Mesothelial cell of epicardium (in vitro differentiated cells): ENCODE measurements around the gene PRKCA. TPM values are rescaled to one million over a fixed set of nuclear protein-coding genes. Genes with fewer than 3 reads are reported as not detected.

ENCODE experiments used
- DNase-seq, 2 experiments: peaks; one replicate each; pipeline ENCODE4 v3.0.0; 2021; ENCODE audit warnings: low spot score in 2 of 2; ENCODE audit not compliant: unreplicated experiment in 2 of 2
- H3K27ac Mint-ChIP-seq: 2 replicates; pipeline ENCODE4 v1.8.0; 2021; ENCODE audit warnings: mixed read lengths
- H3K27me3 Mint-ChIP-seq: 2 replicates; pipeline ENCODE4 v1.8.0; 2021; ENCODE audit warnings: low read depth, mixed read lengths
- H3K36me3 Mint-ChIP-seq: 2 replicates; pipeline ENCODE4 v1.8.0; 2021; ENCODE audit warnings: mixed read lengths
- H3K4me1 Mint-ChIP-seq: 2 replicates; pipeline ENCODE4 v1.8.0; 2021; ENCODE audit warnings: mixed read lengths
- H3K4me3 Mint-ChIP-seq: 2 replicates; pipeline ENCODE4 v1.8.0; 2021; ENCODE audit warnings: mild to moderate bottlenecking, moderate library complexity, mixed read lengths
- H3K9me3 Mint-ChIP-seq: 2 replicates; pipeline ENCODE4 v1.8.0; 2021; ENCODE audit warnings: mixed read lengths
- CTCF ChIP-seq: fragments of 200-600 bp; sonication (generic); IDR thresholded peaks from one replicate; pipeline ENCODE4 v1.5.0; 2021; ENCODE audit warnings: antibody characterized with exemption; ENCODE audit not compliant: unreplicated experiment
- total RNA-seq: library from RNA; stranded (reverse); gene quantifications from 3 replicates; pipeline ENCODE4 v1.2.1, GENCODE V29; 2021

Gene PRKCA
- total RNA-seq, 1 donor from 2014 or later, result 15.2 TPM

GRCh38 chr17:66458782-66459181 is 156.4 kb downstream of the PRKCA start:
- H3K4me1 Mint-ChIP-seq, result peaks cover 17% of the 10 kb centered on the region
- DNase-seq, result no peak
- H3K9me3 Mint-ChIP-seq, result peaks cover 5% of the 10 kb centered on the region
- H3K27ac Mint-ChIP-seq, result no peak overlapping the region
- H3K4me3 Mint-ChIP-seq, result no peak overlapping the region
- no peak for TF ChIP-seq CTCF
- no peaks in the 10 kb centered on the region for H3K27me3 Mint-ChIP-seq
- peaks cover 5% of the 10 kb centered on the region for H3K36me3 Mint-ChIP-seq

GRCh38 chr17:66459811-66460270 is 157.4 kb downstream of the PRKCA start:
- H3K4me1 Mint-ChIP-seq, result peaks cover 13% of the 10 kb centered on the region
- no peak for DNase-seq
- no peak for TF ChIP-seq CTCF
- H3K4me3 Mint-ChIP-seq, result no peak overlapping the region
- H3K27ac Mint-ChIP-seq, result no peak overlapping the region
- no peaks in the 10 kb centered on the region for H3K27me3 Mint-ChIP-seq
- peaks cover 5% of the 10 kb centered on the region for H3K36me3 Mint-ChIP-seq
- peaks cover 5% of the 10 kb centered on the region for H3K9me3 Mint-ChIP-seq

- Mint-ChIP-seq H3K27ac (no peak overlapping the region), H3K27me3 (no peaks in the 10 kb centered on the region), H3K9me3 (peaks cover 5% of the 10 kb centered on the region), H3K36me3 (peaks cover 5% of the 10 kb centered on the region), H3K4me1 (peaks cover 11% of the 10 kb centered on the region), H3K4me3 (no peak overlapping the region)
- no peak for TF ChIP-seq CTCF
- DNase-seq, result no peak
These were observed 158.1 kb downstream of the PRKCA start for GRCh38 chr17:66460558-66460957.

GRCh38 chr17:66461343-66461995 is 159.1 kb downstream of the PRKCA start:
- H3K4me3 Mint-ChIP-seq, result no peak overlapping the region
- H3K27ac Mint-ChIP-seq, result no peak overlapping the region
- peaks cover 5% of the 10 kb centered on the region for H3K9me3 Mint-ChIP-seq
- DNase-seq, result no peak
- TF ChIP-seq CTCF, result no peak
- no peaks in the 10 kb centered on the region for H3K27me3 Mint-ChIP-seq
- H3K4me1 Mint-ChIP-seq, result peaks cover 12% of the 10 kb centered on the region
- H3K36me3 Mint-ChIP-seq, result peaks cover 5% of the 10 kb centered on the region

- H3K36me3 Mint-ChIP-seq, result peaks cover 3% of the 10 kb centered on the region
- H3K9me3 Mint-ChIP-seq, result peaks cover 5% of the 10 kb centered on the region
- H3K4me3 Mint-ChIP-seq, result no peak overlapping the region
- no peak for DNase-seq
- H3K4me1 Mint-ChIP-seq, result peaks cover 15% of the 10 kb centered on the region
- no peak for TF ChIP-seq CTCF
- no peaks in the 10 kb centered on the region for H3K27me3 Mint-ChIP-seq
- H3K27ac Mint-ChIP-seq, result no peak overlapping the region
These were observed 159.6 kb downstream of the PRKCA start for GRCh38 chr17:66462010-66462409.
